Naive thymus-derived CD4-positive, alpha-beta T cell (primary cell): Measurements from ENCODE around the gene ADGRL3. TPM values are rescaled to one million over a fixed set of nuclear protein-coding genes. Genes with fewer than 3 reads are reported as not detected.
"Not testable (repeated sequence)": the region's sequence is repeated elsewhere in the genome, so short reads cannot be mapped to it uniquely, and the experiment has no call there.

Experiments
- ATAC-seq: fragments of 150-1000 bp; cut with Tn5 transposase; 2 replicates; pipeline ENCODE4 v1.10.0; 2021; ENCODE audit warnings: mild to moderate bottlenecking, moderate library complexity
- CTCF ChIA-PET: fragments of 350-600 bp; sonication (Branson Sonifier 250); formaldehyde crosslinking; loops from one replicate; lab custom pipeline; 2021; ENCODE audit warnings: antibody characterized with exemption; lab: Charles Lee
- POLR2A ChIA-PET: fragments of 350-600 bp; sonication (Branson Sonifier 250); formaldehyde crosslinking; loops from one replicate; lab custom pipeline; 2021; ENCODE audit warnings: antibody characterized with exemption, inconsistent platforms; lab: Charles Lee
- DNase-seq, 9 donors: peaks; one replicate each; pipeline versions ENCODE4 v3.0.0 to v3.0.0-alpha.2; 2020 to 2022; ENCODE audit warnings: mixed read lengths in 1 of 9
- H3K27ac ChIP-seq: one replicate; pipeline ENCODE4 v1.7.0; 2013; ENCODE audit warnings: mild to moderate bottlenecking, low read depth, low read length, moderate library complexity
- H3K27me3 ChIP-seq, 2 donors: one replicate each; pipeline ENCODE4 v1.7.0; 2013; ENCODE audit warnings: low read length in 2 of 2, mild to moderate bottlenecking in 2 of 2, moderate library complexity in 2 of 2; ENCODE audit not compliant: control insufficient read depth in 2 of 2, insufficient read depth in 2 of 2
- H3K36me3 ChIP-seq, 3 experiments: 1 replicate in 2 of 3; 2 replicates in 1 of 3; pipeline ENCODE4 v1.7.0; 2013; ENCODE audit warnings: low read length in 3 of 3, mild to moderate bottlenecking in 3 of 3, moderate library complexity in 1 of 3; ENCODE audit not compliant: insufficient read depth in 3 of 3, control insufficient read depth in 2 of 3
- H3K4me1 ChIP-seq, 2 donors: one replicate each; pipeline ENCODE4 v1.7.0; 2013; ENCODE audit warnings: low read length in 2 of 2, mild to moderate bottlenecking in 2 of 2, moderate library complexity in 1 of 2; ENCODE audit not compliant: control insufficient read depth in 2 of 2, insufficient read depth in 2 of 2
- H3K4me3 ChIP-seq: 2 replicates; pipeline ENCODE4 v1.7.0; 2013; ENCODE audit warnings: mild to moderate bottlenecking, low read length
- H3K9me3 ChIP-seq, 3 experiments: 1 replicate in 2 of 3; 2 replicates in 1 of 3; pipeline ENCODE4 v1.7.0; 2013; ENCODE audit warnings: low read length in 3 of 3; ENCODE audit not compliant: control insufficient read depth in 2 of 3
- H3K27ac Mint-ChIP-seq, 9 donors: one replicate each; pipeline ENCODE4 v1.8.0; 2020 to 2022; ENCODE audit warnings: mixed read lengths in 9 of 9, mild to moderate bottlenecking in 8 of 9, moderate library complexity in 5 of 9, inconsistent platforms in 2 of 9
- H3K27me3 Mint-ChIP-seq, 5 donors: one replicate each; pipeline ENCODE4 v1.8.0; 2021 to 2022; ENCODE audit warnings: mixed read lengths in 5 of 5, mild to moderate bottlenecking in 1 of 5
- H3K36me3 Mint-ChIP-seq, 5 donors: one replicate each; pipeline ENCODE4 v1.8.0; 2020 to 2022; ENCODE audit warnings: mixed read lengths in 5 of 5, mild to moderate bottlenecking in 3 of 5, inconsistent platforms in 1 of 5
- H3K4me1 Mint-ChIP-seq, 7 donors: one replicate each; pipeline ENCODE4 v1.8.0; 2020 to 2022; ENCODE audit warnings: mixed read lengths in 7 of 7, mild to moderate bottlenecking in 3 of 7, inconsistent platforms in 1 of 7
- H3K4me3 Mint-ChIP-seq, 10 donors: one replicate each; pipeline ENCODE4 v1.8.0; 2020 to 2022; ENCODE audit warnings: mild to moderate bottlenecking in 10 of 10, mixed read lengths in 10 of 10, moderate library complexity in 6 of 10, inconsistent platforms in 2 of 10
- H3K9me3 Mint-ChIP-seq, 11 donors: one replicate each; pipeline ENCODE4 v1.8.0; 2020 to 2022; ENCODE audit warnings: mixed read lengths in 11 of 11, mild to moderate bottlenecking in 4 of 11, inconsistent platforms in 1 of 11, moderate library complexity in 1 of 11
- intact Hi-C, 2 donors: fragments of 100-400 bp; cut with micrococcal nuclease; formaldehyde crosslinking; loops; one replicate each; pipeline ENCODE4 v1.15.1; 2023
- polyA plus RNA-seq, 2 donors: library from polyadenylated mRNA; unstranded; fragments of 300-500 nt; fragmentation: Illumina TruSeq; gene quantifications; one replicate each; pipeline ENCODE4 v1.2.3, GENCODE V29; 2021
- total RNA-seq, 6 experiments: library from RNA in 5 of 6; stranded (reverse) in 5 of 6; gene quantifications; 1 replicate in 5 of 6; 2 replicates in 1 of 6; pipeline ENCODE4 v1.2.3 and lab custom pipeline; 2021 to 2026

ADGRL3 gene
- total and polyA plus RNA-seq, 7 experiments from 2014 or later = not detected

- Mint-ChIP-seq H3K4me3 (no peak overlapping the region), H3K27ac (no peak overlapping the region)
- POLR2A ChIA-PET = no interaction called here
Measured at GRCh38 chr4:61350932-61351331, 150.8 kb downstream of the ADGRL3 start.

GRCh38 chr4:61356696-61357095, 156.6 kb downstream of the ADGRL3 start:
- no peak overlapping the region for H3K27ac Mint-ChIP-seq
- no peak overlapping the region for H3K4me3 Mint-ChIP-seq

More at GRCh38 chr4:61350932-61351331, 150.8 kb downstream of the ADGRL3 start:
- Mint-ChIP-seq H3K36me3 (no peaks in the 10 kb centered on the region), H3K27me3 (no peaks in the 10 kb centered on the region), H3K4me1 (no peaks in the 10 kb centered on the region), H3K9me3 (peaks cover 0 to 21% (median 1%) of the 10 kb centered on the region in 11 donors)
- H3K9me3 ChIP-seq = no peaks in the 10 kb centered on the region
- no peak overlapping the region for H3K27ac ChIP-seq
- H3K4me3 ChIP-seq = no peak overlapping the region
- H3K27me3 ChIP-seq = no peaks in the 10 kb centered on the region
- CTCF ChIA-PET = no interaction called here
- DNase-seq (no peak), ATAC-seq (no peak)
- intact Hi-C loops = loop anchor here in 1 of 2 donors (10.0 kb wide), 1 partner anchor 56 kb away; no protein-coding TSS in a partner anchor
- H3K36me3 ChIP-seq = no peaks in the 10 kb centered on the region
- no peaks in the 10 kb centered on the region for H3K4me1 ChIP-seq

GRCh38 chr4:61359301-61359700, 159.2 kb downstream of the ADGRL3 start:
- H3K4me1 Mint-ChIP-seq = no peaks in the 10 kb centered on the region
- DNase-seq (no peak), ATAC-seq (no peak)
- H3K4me3 ChIP-seq = no peak overlapping the region
- no peak overlapping the region for H3K27ac Mint-ChIP-seq
- H3K36me3 ChIP-seq = no peaks in the 10 kb centered on the region
- ChIA-PET CTCF (no interaction called here), POLR2A (no interaction called here)
- peaks cover 0 to 13% (median 2%) of the 10 kb centered on the region in 11 donors for H3K9me3 Mint-ChIP-seq
- H3K27me3 Mint-ChIP-seq = no peaks in the 10 kb centered on the region
- no peaks in the 10 kb centered on the region for H3K27me3 ChIP-seq
- no peaks in the 10 kb centered on the region for H3K36me3 Mint-ChIP-seq
- no peaks in the 10 kb centered on the region for H3K4me1 ChIP-seq
- intact Hi-C loops = loop anchor here in 1 of 2 donors (10.0 kb wide), 1 partner anchor 64 kb away; no protein-coding TSS in a partner anchor
- H3K9me3 ChIP-seq = no peaks in the 10 kb centered on the region
- H3K27ac ChIP-seq = no peak overlapping the region
- H3K4me3 Mint-ChIP-seq = no peak overlapping the region

More at GRCh38 chr4:61356696-61357095, 156.6 kb downstream of the ADGRL3 start:
- Mint-ChIP-seq H3K27me3 (no peaks in the 10 kb centered on the region), H3K4me1 (no peaks in the 10 kb centered on the region), H3K36me3 (no peaks in the 10 kb centered on the region), H3K9me3 (peaks cover 0 to 18% (median 2%) of the 10 kb centered on the region in 11 donors)
- DNase-seq (no peak), ATAC-seq (no peak)
- intact Hi-C loops = loop anchor here in 1 of 2 donors (10.0 kb wide), 1 partner anchor 62 kb away; no protein-coding TSS in a partner anchor
- ChIA-PET CTCF (no interaction called here), POLR2A (no interaction called here)
- no peaks in the 10 kb centered on the region for H3K27me3 ChIP-seq
- no peak overlapping the region for H3K4me3 ChIP-seq
- H3K4me1 ChIP-seq = no peaks in the 10 kb centered on the region
- H3K9me3 ChIP-seq = no peaks in the 10 kb centered on the region
- no peak overlapping the region for H3K27ac ChIP-seq
- no peaks in the 10 kb centered on the region for H3K36me3 ChIP-seq

GRCh38 chr4:61372817-61373216, 172.7 kb downstream of the ADGRL3 start:
- H3K4me1 ChIP-seq, POLR2A ChIA-PET, H3K27ac Mint-ChIP-seq, H3K4me1 Mint-ChIP-seq, H3K36me3 Mint-ChIP-seq, H3K27me3 Mint-ChIP-seq, H3K9me3 ChIP-seq, H3K4me3 ChIP-seq, ATAC-seq, H3K27me3 ChIP-seq, H3K27ac ChIP-seq, CTCF ChIA-PET, H3K4me3 Mint-ChIP-seq, DNase-seq, intact Hi-C loops, H3K36me3 ChIP-seq: not testable (repeated sequence)
- peaks cover 0 to 11% (median 4%) of the 10 kb centered on the region in 11 donors for H3K9me3 Mint-ChIP-seq

GRCh38 chr4:61373901-61374440, 173.8 kb downstream of the ADGRL3 start:
- Histone ChIP-seq H3K4me3 (no peak overlapping the region), H3K27ac (no peak overlapping the region), H3K27me3 (no peaks in the 10 kb centered on the region), H3K4me1 (no peaks in the 10 kb centered on the region), H3K9me3 (no peaks in the 10 kb centered on the region), H3K36me3 (no peaks in the 10 kb centered on the region)
- intact Hi-C loops = no loop called here
- Mint-ChIP-seq H3K36me3 (no peaks in the 10 kb centered on the region), H3K4me3 (no peak overlapping the region), H3K27me3 (no peaks in the 10 kb centered on the region), H3K9me3 (peaks cover 0 to 14% (median 4%) of the 10 kb centered on the region in 11 donors), H3K27ac (peak overlapping the region in 1 of 9 donors; percentile 33), H3K4me1 (no peaks in the 10 kb centered on the region)
- ChIA-PET POLR2A (no interaction called here), CTCF (no interaction called here)
- ATAC-seq (no peak), DNase-seq (no peak)

- intact Hi-C loops = no loop called here
- no peaks in the 10 kb centered on the region for H3K27me3 ChIP-seq
- H3K27ac ChIP-seq = no peak overlapping the region
- no peaks in the 10 kb centered on the region for H3K9me3 ChIP-seq
- CTCF ChIA-PET = no interaction called here
- Mint-ChIP-seq H3K27ac (peak overlapping the region in 1 of 9 donors; percentile 33), H3K9me3 (peaks cover 0 to 16% (median 4%) of the 10 kb centered on the region in 11 donors), H3K36me3 (no peaks in the 10 kb centered on the region), H3K4me1 (no peaks in the 10 kb centered on the region), H3K27me3 (no peaks in the 10 kb centered on the region), H3K4me3 (no peak overlapping the region)
- no peaks in the 10 kb centered on the region for H3K4me1 ChIP-seq
- no peaks in the 10 kb centered on the region for H3K36me3 ChIP-seq
- DNase-seq (no peak), ATAC-seq (no peak)
- H3K4me3 ChIP-seq = no peak overlapping the region
- POLR2A ChIA-PET = no interaction called here
Measured at GRCh38 chr4:61374447-61374891, 174.3 kb downstream of the ADGRL3 start.

- Histone ChIP-seq H3K27me3 (no peaks in the 10 kb centered on the region), H3K4me3 (no peak overlapping the region), H3K27ac (no peak overlapping the region), H3K4me1 (no peaks in the 10 kb centered on the region), H3K36me3 (no peaks in the 10 kb centered on the region), H3K9me3 (no peaks in the 10 kb centered on the region)
- ATAC-seq (no peak), DNase-seq (no peak)
- H3K36me3 Mint-ChIP-seq = no peaks in the 10 kb centered on the region
- intact Hi-C loops = no loop called here
- ChIA-PET CTCF (no interaction called here), POLR2A (no interaction called here)
- no peaks in the 10 kb centered on the region for H3K27me3 Mint-ChIP-seq
- H3K27ac Mint-ChIP-seq = no peak overlapping the region
- H3K4me1 Mint-ChIP-seq = no peaks in the 10 kb centered on the region
- H3K9me3 Mint-ChIP-seq = peaks cover 0 to 16% (median 4%) of the 10 kb centered on the region in 11 donors
- H3K4me3 Mint-ChIP-seq = no peak overlapping the region
Measured at GRCh38 chr4:61375301-61375700, 175.2 kb downstream of the ADGRL3 start.
